ENCODE results near the gene RPL10A.
A peak's percentile ranks its signal among the peaks of the same experiment; 100 is the strongest.
"Not testable (repeated sequence)": the region's sequence is repeated elsewhere in the genome, so short reads cannot be mapped to it uniquely, and the experiment has no call there.

The RPL10A gene

GRCh38 chr6:35512740-35513139 is 44.5 kb downstream of the RPL10A start, which contains the start of gene TULP1:
TULP1 (minus strand) TSS chr6:35512896; CDS start chr6:35512858, 38 bp downstream.
- H3K27ac Mint-ChIP-seq = no peak within 1 kb of the TSS
- no peaks in the 10 kb centered on the region for H3K36me3 Mint-ChIP-seq
- peak within 1 kb of the TSS in 1 of 2 donors; percentile 16 for H3K4me3 Mint-ChIP-seq
- DNase-seq = no peak
- ATAC-seq (replicated peaks) = no peak
- H3K27me3 Mint-ChIP-seq = peaks cover 36 to 50% of the 10 kb centered on the region in 2 donors
- H3K9me3 Mint-ChIP-seq = no peaks in the 10 kb centered on the region
- H3K4me1 Mint-ChIP-seq = peaks cover 7 to 24% of the 10 kb centered on the region in 2 donors

DNA sequence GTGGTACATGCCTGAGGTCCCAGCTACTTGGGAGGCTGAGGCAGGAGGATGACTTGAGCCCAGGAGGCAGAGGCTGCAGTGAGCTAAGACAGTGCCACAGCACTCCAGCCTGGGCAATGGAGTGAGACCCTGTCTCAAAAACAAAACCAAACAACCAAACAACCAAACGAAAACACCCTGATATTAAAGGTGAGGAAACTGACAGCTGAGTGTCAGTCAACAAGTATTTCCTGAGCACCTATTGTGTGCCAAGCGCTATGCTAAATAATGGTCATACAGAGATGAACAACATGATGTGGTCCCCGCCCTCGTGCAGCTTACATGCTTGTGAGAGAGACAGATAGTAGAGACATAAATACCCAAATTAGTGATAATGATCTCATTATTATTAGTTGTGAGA is 46.4 kb downstream of the RPL10A start:
- no peak overlapping the region for H3K27ac Mint-ChIP-seq
- H3K36me3 Mint-ChIP-seq = no peaks in the 10 kb centered on the region
- H3K9me3 Mint-ChIP-seq = no peaks in the 10 kb centered on the region
- H3K27me3 Mint-ChIP-seq = peaks cover 29 to 41% of the 10 kb centered on the region in 2 donors
- ATAC-seq (replicated peaks) (no peak), DNase-seq (no peak)
- H3K4me3 Mint-ChIP-seq = no peak overlapping the region
- H3K4me1 Mint-ChIP-seq = peaks cover under 1 to 17% of the 10 kb centered on the region in 2 donors

DNA sequence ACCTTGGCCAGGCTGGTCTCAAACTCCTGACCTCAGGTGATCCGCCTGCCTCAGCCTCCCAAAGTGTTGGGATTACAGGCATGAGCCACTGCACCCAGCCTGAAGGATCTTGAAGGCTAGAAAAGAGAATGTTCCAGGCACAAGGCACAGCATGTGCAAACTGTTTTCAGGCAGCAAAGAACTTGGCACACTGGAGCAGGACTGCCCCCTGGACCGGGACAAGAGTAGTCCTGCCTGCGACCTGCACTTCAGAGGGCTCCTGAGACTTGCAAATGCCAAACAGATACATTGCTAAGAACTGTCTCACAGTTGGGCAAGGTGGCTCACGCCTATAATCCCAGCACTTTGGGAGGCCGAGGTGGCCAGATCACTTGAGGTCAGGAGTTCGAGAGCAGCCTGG is 47.7 kb downstream of the RPL10A start:
- not testable (repeated sequence) for H3K9me3 Mint-ChIP-seq; DNase-seq; H3K27ac Mint-ChIP-seq; H3K4me3 Mint-ChIP-seq; H3K36me3 Mint-ChIP-seq; ATAC-seq (replicated peaks)
- Mint-ChIP-seq H3K4me1 (peaks cover 0 to 13% of the 10 kb centered on the region in 2 donors), H3K27me3 (peaks cover 17 to 29% of the 10 kb centered on the region in 2 donors)

- H3K27me3 Mint-ChIP-seq = peaks cover 9 to 29% of the 10 kb centered on the region in 2 donors
- H3K27ac Mint-ChIP-seq = no peak overlapping the region
- no peak overlapping the region for H3K4me3 Mint-ChIP-seq
- H3K36me3 Mint-ChIP-seq = no peaks in the 10 kb centered on the region
- DNase-seq (no peak), ATAC-seq (replicated peaks) (no peak)
- H3K9me3 Mint-ChIP-seq = no peaks in the 10 kb centered on the region
- H3K4me1 Mint-ChIP-seq = peaks cover 0 to 6% of the 10 kb centered on the region in 2 donors
Observed at GRCh38 chr6:35516712-35517111, 48.5 kb downstream of the RPL10A start.

GRCh38 chr6:35517978-35518377 is 49.8 kb downstream of the RPL10A start:
- not testable (repeated sequence) for DNase-seq; ATAC-seq (replicated peaks); H3K4me3 Mint-ChIP-seq; H3K4me1 Mint-ChIP-seq; H3K9me3 Mint-ChIP-seq; H3K27ac Mint-ChIP-seq; H3K36me3 Mint-ChIP-seq
- peaks cover under 1 to 21% of the 10 kb centered on the region in 2 donors for H3K27me3 Mint-ChIP-seq

GRCh38 chr6:35518566-35519312 is 50.5 kb downstream of the RPL10A start:
- Mint-ChIP-seq H3K27ac (no peak overlapping the region), H3K4me1 (peaks cover 0 to 7% of the 10 kb centered on the region in 2 donors), H3K4me3 (no peak overlapping the region), H3K9me3 (no peaks in the 10 kb centered on the region), H3K27me3 (peaks cover 0 to 19% of the 10 kb centered on the region in 2 donors), H3K36me3 (no peaks in the 10 kb centered on the region)
- ATAC-seq (replicated peaks) = no peak
- no peak for DNase-seq

GRCh38 chr6:35519313-35520015 is 51.3 kb downstream of the RPL10A start:
- Mint-ChIP-seq H3K4me3 (no peak overlapping the region), H3K27me3 (peaks cover 0 to 19% of the 10 kb centered on the region in 2 donors), H3K9me3 (no peaks in the 10 kb centered on the region), H3K4me1 (peaks cover 0 to 7% of the 10 kb centered on the region in 2 donors), H3K27ac (no peak overlapping the region), H3K36me3 (no peaks in the 10 kb centered on the region)
- no peak for ATAC-seq (replicated peaks)
- no peak for DNase-seq
